Lower leg skin (tissue), 3 donors: Measurements from ENCODE around the gene PDLIM3.

Experiments
- POLR2A ChIP-seq, 2 donors: fragments of 450-650 bp; IDR thresholded peaks; one replicate each; pipeline ENCODE4 v1.6.1; 2016 to 2017; ENCODE audit warnings: antibody characterized with exemption in 2 of 2, mild to moderate bottlenecking in 1 of 2, moderate library complexity in 1 of 2
- TF ChIP-seq, protein P1 (sequence below), 3 donors: fragments of 450-650 bp; IDR thresholded peaks; one replicate each; pipeline ENCODE4 v1.5.1; 2016; ENCODE audit warnings: antibody characterized with exemption in 3 of 3, mild to moderate bottlenecking in 3 of 3, moderate library complexity in 2 of 3

DNA sequence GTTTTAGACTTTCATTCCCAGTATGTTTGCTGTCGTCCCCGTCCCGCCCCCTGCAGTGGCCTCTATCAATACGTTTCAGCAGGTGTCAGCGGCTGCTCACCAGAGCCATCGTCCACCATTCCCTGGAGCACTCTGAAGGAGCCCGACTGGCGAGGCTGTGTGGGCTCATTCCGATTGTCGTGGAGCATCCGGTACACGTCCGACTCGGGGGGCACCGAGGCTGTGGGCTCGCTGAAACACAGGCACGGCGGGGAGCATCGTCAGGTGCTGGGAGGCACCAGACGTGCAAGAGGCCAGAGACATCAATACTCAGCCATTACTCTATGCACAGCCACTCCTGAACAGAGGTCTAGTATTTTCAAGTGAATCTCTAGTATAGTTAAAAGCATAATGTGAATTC, 28.9 kb downstream of the PDLIM3 start:
- TF ChIP-seq POLR2A (IDR thresholded peaks at IDR 0.05): no peak
- TF ChIP-seq, protein P1, sequence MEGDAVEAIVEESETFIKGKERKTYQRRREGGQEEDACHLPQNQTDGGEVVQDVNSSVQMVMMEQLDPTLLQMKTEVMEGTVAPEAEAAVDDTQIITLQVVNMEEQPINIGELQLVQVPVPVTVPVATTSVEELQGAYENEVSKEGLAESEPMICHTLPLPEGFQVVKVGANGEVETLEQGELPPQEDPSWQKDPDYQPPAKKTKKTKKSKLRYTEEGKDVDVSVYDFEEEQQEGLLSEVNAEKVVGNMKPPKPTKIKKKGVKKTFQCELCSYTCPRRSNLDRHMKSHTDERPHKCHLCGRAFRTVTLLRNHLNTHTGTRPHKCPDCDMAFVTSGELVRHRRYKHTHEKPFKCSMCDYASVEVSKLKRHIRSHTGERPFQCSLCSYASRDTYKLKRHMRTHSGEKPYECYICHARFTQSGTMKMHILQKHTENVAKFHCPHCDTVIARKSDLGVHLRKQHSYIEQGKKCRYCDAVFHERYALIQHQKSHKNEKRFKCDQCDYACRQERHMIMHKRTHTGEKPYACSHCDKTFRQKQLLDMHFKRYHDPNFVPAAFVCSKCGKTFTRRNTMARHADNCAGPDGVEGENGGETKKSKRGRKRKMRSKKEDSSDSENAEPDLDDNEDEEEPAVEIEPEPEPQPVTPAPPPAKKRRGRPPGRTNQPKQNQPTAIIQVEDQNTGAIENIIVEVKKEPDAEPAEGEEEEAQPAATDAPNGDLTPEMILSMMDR (IDR thresholded peaks at IDR 0.05): no peak
